Body of pancreas (tissue), 4 donors: ENCODE results near the gene BMP15.

Experiments used
- CTCF ChIP-seq, 7 experiments: fragments of 450-650 bp in 4 of 7; fragments of 200-600 bp in 3 of 7; sonication (generic) in 3 of 7; IDR thresholded peaks; one replicate each; pipeline ENCODE4 v1.5.1; 2016 to 2019; ENCODE audit warnings: antibody characterized with exemption in 7 of 7
- POLR2A ChIP-seq, 3 donors: fragments of 450-650 bp; IDR thresholded peaks; one replicate each; pipeline ENCODE4 v1.6.1; 2016; ENCODE audit warnings: antibody characterized with exemption in 3 of 3, mild to moderate bottlenecking in 2 of 3

GRCh38 chrX:50874876-50875275, 35.7 kb upstream of the BMP15 start:
- no peak for TF ChIP-seq CTCF (IDR thresholded peaks at IDR 0.05)
- no peak for TF ChIP-seq POLR2A (IDR thresholded peaks at IDR 0.05)
